Nephron progenitor cell (in vitro differentiated cells): ENCODE results near the gene LRP1.
A peak's percentile ranks its signal among the peaks of the same experiment; 100 is the strongest.

Source experiments
- DNase-seq: peaks from one replicate; pipeline ENCODE4 v3.0.0; 2021
- H3K27ac Mint-ChIP-seq: 2 replicates; pipeline ENCODE4 v1.8.0; 2021; ENCODE audit warnings: mild to moderate bottlenecking, moderate library complexity, mixed read lengths
- H3K27me3 Mint-ChIP-seq: 2 replicates; pipeline ENCODE4 v1.8.0; 2021; ENCODE audit warnings: mild to moderate bottlenecking, low read depth, mixed read lengths; ENCODE audit not compliant: poor library complexity
- H3K36me3 Mint-ChIP-seq: 2 replicates; pipeline ENCODE4 v1.8.0; 2021; ENCODE audit warnings: low read depth, mixed read lengths
- H3K4me1 Mint-ChIP-seq: 2 replicates; pipeline ENCODE4 v1.8.0; 2021; ENCODE audit warnings: mixed read lengths
- H3K4me3 Mint-ChIP-seq: 2 replicates; pipeline ENCODE4 v1.8.0; 2021; ENCODE audit warnings: mild to moderate bottlenecking, moderate library complexity, mixed read lengths
- H3K9me3 Mint-ChIP-seq: 2 replicates; pipeline ENCODE4 v1.8.0; 2021; ENCODE audit warnings: mild to moderate bottlenecking, moderate library complexity, mixed read lengths
- TF ChIP-seq, protein P1 (sequence below): fragments of 200-600 bp; sonication (generic); IDR thresholded peaks from 2 replicates; pipeline ENCODE4 v1.5.0; 2021; ENCODE audit warnings: antibody characterized with exemption

LRP1 gene

DNA sequence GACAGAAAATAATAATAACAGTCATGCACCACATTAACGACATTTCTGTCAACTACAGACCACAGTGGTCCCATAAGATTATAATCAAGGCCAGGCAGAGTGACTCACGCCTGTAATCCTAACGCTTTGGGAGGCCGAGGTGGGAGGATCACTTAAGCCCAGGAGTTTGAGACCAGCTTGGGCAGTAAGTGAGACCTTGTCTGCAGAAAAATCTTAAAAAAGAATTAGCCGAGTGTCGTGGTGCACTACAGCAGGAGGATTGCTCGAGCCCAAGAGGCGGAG is 30.8 kb upstream of the LRP1 start:
- H3K27me3 Mint-ChIP-seq: no peaks in the 10 kb centered on the region
- H3K9me3 Mint-ChIP-seq: no peaks in the 10 kb centered on the region
- H3K4me3 Mint-ChIP-seq: no peak overlapping the region
- DNase-seq: no peak
- H3K36me3 Mint-ChIP-seq: peaks cover 50% of the 10 kb centered on the region
- no peak overlapping the region for H3K27ac Mint-ChIP-seq
- TF ChIP-seq, protein P1, sequence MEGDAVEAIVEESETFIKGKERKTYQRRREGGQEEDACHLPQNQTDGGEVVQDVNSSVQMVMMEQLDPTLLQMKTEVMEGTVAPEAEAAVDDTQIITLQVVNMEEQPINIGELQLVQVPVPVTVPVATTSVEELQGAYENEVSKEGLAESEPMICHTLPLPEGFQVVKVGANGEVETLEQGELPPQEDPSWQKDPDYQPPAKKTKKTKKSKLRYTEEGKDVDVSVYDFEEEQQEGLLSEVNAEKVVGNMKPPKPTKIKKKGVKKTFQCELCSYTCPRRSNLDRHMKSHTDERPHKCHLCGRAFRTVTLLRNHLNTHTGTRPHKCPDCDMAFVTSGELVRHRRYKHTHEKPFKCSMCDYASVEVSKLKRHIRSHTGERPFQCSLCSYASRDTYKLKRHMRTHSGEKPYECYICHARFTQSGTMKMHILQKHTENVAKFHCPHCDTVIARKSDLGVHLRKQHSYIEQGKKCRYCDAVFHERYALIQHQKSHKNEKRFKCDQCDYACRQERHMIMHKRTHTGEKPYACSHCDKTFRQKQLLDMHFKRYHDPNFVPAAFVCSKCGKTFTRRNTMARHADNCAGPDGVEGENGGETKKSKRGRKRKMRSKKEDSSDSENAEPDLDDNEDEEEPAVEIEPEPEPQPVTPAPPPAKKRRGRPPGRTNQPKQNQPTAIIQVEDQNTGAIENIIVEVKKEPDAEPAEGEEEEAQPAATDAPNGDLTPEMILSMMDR: no peak
- H3K4me1 Mint-ChIP-seq: peaks cover 46% of the 10 kb centered on the region

DNA sequence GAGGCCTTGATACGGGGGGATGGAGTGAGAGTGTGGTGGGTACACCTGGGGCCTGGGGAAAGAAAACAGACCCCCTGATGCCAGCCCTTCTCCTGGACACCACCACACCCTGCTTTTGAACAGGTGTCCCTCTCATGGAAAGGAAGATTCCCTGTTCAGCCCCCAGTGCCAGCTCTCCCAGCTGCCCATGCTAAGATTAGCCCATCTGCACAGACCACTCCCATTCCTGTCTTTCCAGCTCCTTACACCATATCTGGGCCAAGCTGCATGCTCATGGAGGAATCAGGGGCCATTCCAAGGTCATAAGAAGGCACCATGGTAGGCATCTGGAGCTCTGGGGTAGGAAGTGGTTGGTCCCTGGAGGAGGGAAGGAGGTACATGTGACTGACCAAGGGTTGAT is 29.7 kb upstream of the LRP1 start:
- H3K27ac Mint-ChIP-seq: no peak overlapping the region
- no peaks in the 10 kb centered on the region for H3K27me3 Mint-ChIP-seq
- no peak for DNase-seq
- H3K4me1 Mint-ChIP-seq: peaks cover 37% of the 10 kb centered on the region
- no peaks in the 10 kb centered on the region for H3K9me3 Mint-ChIP-seq
- H3K4me3 Mint-ChIP-seq: no peak overlapping the region
- H3K36me3 Mint-ChIP-seq: peaks cover 48% of the 10 kb centered on the region
- TF ChIP-seq, protein P1: no peak

DNA sequence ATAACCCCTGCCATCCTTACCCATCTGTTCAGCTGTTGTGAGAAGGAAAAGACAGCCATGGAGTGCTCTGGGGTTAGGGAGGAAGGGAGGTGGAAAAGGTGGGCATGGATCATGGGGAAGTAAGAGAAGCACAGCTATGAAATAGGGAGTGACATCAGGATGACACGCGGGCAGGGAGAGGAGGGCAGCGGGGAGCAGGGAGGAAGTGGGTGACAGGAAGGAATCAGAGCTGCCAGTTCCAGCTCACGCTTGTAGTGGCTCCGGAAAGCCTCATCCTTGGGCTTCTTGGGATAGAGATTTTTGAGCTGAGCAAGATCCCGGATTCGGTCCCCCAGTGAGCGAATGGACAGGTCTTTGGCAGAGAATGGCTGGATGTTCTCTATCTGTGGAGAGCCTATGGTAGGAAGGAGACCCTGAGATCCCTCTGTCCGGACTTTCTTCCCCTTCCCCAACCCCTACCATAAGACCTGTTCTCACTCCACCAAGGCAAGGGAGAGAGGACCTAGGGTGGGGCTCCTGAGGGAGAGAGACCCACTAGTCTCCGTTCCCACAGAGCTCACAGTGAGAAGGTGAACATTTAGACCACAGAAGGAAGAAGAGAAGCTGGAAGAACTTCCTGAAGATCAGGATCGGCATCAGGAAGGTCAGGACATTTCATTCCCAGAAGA is 29.1 kb upstream of the LRP1 start:
- H3K4me1 Mint-ChIP-seq: peaks cover 31% of the 10 kb centered on the region
- TF ChIP-seq, protein P1: no peak
- H3K27ac Mint-ChIP-seq: no peak overlapping the region
- no peak for DNase-seq
- no peaks in the 10 kb centered on the region for H3K27me3 Mint-ChIP-seq
- H3K36me3 Mint-ChIP-seq: peaks cover 54% of the 10 kb centered on the region
- no peak overlapping the region for H3K4me3 Mint-ChIP-seq
- no peaks in the 10 kb centered on the region for H3K9me3 Mint-ChIP-seq

DNA sequence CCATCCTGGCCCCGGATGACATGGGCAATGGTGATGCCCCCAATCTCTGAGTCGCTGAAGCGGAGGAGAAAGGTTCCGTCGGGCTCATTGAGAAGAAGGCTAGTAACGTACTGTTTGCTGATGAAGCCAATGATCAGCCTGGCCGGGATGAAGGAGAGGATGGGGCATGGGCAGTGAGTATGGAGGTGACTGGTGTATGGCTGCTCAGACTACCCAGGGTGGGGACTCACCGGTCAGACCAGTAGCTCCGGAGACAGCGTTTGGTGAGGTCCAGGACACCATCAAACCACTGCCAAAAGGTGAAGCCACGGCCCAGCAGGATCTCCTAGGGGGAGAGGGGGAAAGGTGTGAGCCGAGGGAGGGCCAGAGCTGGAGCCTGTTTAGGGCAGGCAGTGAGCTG is 28.5 kb upstream of the LRP1 start:
- Mint-ChIP-seq H3K27me3 (no peaks in the 10 kb centered on the region), H3K9me3 (no peaks in the 10 kb centered on the region), H3K36me3 (peaks cover 58% of the 10 kb centered on the region), H3K4me1 (peaks cover 25% of the 10 kb centered on the region), H3K27ac (peak overlapping the region; percentile 85), H3K4me3 (no peak overlapping the region)
- TF ChIP-seq, protein P1: no peak
- no peak for DNase-seq

DNA sequence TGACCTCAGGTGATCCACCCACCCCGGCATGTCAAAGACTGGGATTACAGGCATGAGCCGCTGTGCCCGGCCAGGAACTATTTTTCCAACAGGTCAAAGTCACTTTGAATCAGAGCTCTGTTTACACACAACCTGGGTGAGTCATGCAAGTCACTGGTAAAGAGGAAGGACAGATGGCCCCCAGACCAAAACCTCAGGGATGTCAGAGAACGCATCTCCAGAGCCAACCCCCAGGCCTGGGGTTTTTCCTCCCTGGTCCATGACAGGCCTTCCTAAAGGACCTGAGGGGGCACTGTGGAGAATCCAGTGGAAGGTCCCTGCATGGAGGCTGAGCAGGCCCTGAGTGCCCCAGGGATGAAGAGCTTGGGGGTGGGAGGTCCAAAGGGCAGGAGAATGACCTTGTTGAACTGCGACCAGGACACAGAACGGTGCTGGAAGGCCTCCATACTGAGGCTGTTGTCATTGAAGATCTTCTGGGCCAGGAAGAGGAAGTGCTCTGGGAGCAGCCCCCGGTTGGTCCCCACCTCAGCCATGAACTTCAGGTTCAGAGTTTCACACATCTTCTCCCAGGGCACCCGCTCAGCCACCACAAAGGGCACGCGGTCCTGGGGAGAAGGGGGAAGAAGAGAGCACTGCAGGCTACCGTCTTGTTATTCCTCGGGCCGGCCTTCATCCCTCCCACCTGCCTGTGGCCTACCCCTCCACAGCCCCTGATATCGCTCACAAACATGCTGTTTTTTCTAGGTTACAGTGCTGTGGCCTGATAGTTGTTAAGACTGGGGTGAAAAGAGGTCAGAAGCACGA is 26.2 kb upstream of the LRP1 start:
- H3K4me1 Mint-ChIP-seq: peaks cover 10% of the 10 kb centered on the region
- no peak for DNase-seq
- H3K27ac Mint-ChIP-seq: peak overlapping the region; percentile 36
- peaks cover 51% of the 10 kb centered on the region for H3K36me3 Mint-ChIP-seq
- no peak overlapping the region for H3K4me3 Mint-ChIP-seq
- no peaks in the 10 kb centered on the region for H3K27me3 Mint-ChIP-seq
- H3K9me3 Mint-ChIP-seq: no peaks in the 10 kb centered on the region
- TF ChIP-seq, protein P1: no peak

DNA sequence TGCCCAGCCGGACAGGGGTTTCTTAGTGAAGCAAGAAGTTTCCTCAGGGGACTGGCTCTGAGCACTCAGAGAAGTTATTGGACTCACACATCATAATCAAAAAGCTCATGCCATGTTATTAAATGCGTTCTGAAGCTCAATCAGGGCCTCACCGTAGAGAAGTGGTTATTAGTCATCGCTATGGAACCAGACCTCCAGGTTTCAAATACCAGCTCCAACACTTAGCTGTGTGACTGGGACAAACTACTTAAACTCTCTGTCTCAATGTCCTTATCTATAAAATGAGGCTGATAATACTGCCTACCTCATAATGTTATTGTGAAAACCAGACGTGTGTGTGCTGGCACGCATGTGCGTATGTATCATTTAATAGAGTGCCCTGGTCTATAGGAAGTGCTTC is 24.4 kb upstream of the LRP1 start:
- no peaks in the 10 kb centered on the region for H3K27me3 Mint-ChIP-seq
- H3K4me3 Mint-ChIP-seq: no peak overlapping the region
- DNase-seq: no peak
- peaks cover 55% of the 10 kb centered on the region for H3K36me3 Mint-ChIP-seq
- H3K4me1 Mint-ChIP-seq: peaks cover 28% of the 10 kb centered on the region
- no peak overlapping the region for H3K27ac Mint-ChIP-seq
- no peaks in the 10 kb centered on the region for H3K9me3 Mint-ChIP-seq
- TF ChIP-seq, protein P1: no peak
